GM12801 (cell line): Measurements from ENCODE around the gene IFT81.

Experiments used
- CTCF ChIP-seq: IDR thresholded peaks from one replicate; pipeline ENCODE4 v1.5.1; 2011; ENCODE audit warnings: control low read depth; ENCODE audit not compliant: insufficient read length; ENCODE audit errors: extremely low read depth

The IFT81 gene

GRCh38 chr12:110146986-110147385 is 22.8 kb downstream of the IFT81 start:
- no peak for TF ChIP-seq CTCF

DNA sequence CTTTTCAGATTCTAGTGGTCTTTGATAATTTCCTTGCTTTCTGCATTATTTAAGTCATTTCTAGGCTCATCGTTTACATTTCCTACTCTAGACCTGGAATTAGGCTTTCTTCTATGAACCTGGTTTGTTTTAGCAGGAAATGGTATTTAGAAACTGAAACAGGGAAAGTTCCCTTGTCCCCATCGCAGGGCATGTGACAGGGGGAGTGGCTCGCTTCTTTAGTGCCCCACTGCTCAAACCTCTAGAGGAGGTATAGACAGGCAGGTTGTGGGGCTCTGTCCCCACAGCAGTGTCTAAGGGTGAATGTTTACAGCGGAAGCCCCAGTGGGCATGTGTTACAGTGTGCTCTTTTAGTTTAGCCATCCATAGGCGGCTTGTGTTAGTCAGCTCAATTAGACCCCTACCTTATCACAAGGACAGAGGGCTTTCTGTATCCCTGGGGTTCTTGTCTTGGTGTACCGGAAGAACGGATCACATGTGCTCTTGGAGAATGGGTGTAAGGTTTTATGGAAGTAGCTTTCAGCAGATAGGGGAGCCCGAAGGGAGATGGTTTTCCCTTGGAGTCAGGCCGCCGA is 25.0 kb downstream of the IFT81 start:
- TF ChIP-seq CTCF, result no peak

DNA sequence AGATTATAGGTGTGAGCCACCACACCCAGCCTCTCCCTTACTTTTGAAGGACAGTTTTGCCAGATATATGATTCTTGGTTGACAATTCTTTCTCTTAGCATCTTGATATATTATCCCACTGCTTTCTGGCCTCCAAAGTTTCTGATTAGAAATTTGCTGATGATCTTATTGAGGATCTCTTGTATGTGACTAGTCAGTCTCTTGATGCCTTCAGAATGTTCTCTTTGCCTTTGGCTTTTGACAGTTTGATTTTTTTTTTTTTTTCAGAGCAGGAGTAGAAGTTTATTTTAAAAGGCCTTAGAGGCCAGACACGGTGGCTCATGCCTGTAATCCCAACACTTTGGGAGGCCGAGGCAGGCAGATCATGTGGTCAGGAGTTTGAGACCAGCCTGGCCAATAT is 32.6 kb downstream of the IFT81 start:
- TF ChIP-seq CTCF, result no peak

DNA sequence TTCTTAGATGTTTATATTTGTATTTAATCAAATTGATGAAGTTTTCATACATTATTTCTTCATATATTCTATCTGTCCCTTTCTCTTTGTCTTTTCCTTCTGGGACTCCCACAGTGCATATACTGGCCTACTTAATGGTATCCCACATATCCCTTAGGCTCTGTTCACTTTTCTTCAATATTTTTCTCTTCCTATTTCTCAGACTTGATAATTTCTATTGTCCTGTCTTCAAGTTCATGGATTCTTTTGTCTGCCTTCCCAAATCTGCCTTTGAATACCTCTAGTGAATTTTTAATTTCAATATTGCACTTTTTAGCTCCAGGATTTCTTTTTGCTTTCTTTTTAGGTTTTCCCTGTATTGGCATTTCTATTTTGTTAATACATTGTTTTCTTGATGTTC is 33.4 kb downstream of the IFT81 start:
- TF ChIP-seq CTCF, result no peak

- no peak for TF ChIP-seq CTCF
These were observed 35.6 kb downstream of the IFT81 start for GRCh38 chr12:110159671-110160245.

DNA sequence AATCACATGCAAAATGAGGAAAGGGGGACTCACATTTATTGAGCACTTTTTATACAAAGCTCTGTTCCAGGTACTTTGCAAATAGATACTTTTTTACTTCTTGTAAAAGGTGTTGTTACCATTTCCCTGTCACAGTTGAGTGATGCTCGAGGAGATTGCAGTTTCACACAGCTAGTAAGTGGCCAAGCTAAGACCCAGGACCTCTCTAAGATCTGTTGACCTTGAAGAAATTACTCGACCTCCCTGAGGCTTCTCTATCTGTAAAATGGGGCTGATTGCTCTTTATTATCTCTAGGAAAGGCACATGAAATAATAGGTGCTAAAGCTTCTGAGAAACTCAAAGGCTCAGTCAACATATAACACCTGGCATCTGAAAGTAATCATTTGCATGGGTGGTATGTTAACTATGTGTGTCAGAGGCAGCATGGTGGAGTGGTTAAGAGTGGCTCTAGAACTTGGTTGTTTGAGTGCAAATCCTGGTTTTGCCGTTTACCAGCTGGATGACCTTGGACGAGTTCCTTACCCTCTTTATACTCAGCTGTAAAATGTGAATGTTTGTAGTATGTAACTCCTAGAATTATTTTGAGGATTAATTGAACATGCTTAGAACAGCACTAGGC is 41.5 kb downstream of the IFT81 start:
- no peak for TF ChIP-seq CTCF

- no peak for TF ChIP-seq CTCF
These were observed 44.7 kb downstream of the IFT81 start for GRCh38 chr12:110168732-110169455.
